HG03575 (cell line): ENCODE data around the gene ADCK1.
"Not testable (repeated sequence)": the region's sequence is repeated elsewhere in the genome, so short reads cannot be mapped to it uniquely, and the experiment has no call there.

Experiments
- ATAC-seq: cut with Tn5 transposase; IDR thresholded peaks from one replicate; pipeline ENCODE4 v1.9.1; 2021; ENCODE audit not compliant: unreplicated experiment, insufficient number of reproducible peaks, low FRiP score; ENCODE audit errors: extremely low read depth

ADCK1 gene

DNA sequence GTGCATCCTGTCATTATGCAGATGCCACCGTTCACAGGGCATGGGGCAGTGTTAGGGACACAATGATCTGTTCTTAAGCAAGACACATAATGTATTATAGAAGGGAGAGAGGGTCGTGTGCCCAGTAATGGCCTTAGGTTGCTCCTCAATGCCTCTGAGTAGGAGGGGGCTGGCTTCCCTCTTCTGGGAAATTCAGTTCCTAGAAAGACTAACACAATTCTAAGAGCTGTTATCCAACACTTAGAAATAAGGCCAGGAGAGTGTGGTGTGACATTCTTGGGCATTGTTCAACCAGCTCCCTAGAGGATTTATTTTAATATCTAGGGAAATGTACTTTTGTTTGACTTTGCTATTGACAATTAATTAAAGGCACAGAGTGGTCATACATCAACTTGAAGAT is 118.5 kb downstream of the ADCK1 start:
- ATAC-seq = no peak

DNA sequence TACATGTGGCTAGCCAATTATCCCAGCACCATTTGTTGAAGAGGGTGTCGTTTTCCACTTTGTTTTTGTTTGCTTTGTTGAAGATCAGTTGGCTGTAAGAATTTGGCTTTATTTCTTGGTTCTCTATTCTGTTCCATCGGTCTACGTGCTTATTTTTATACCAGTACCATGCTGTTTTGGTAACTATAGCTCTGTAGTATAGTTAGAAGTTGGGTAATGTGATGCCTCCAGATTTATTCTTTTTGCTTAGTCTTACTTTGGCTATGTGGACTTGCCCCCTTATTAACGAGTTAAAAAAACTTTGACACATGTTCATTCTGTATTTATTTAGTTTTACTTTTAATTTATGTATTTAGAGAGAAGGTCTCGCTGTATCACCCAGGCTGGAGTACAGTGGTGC is 120.4 kb downstream of the ADCK1 start:
- no peak for ATAC-seq

DNA sequence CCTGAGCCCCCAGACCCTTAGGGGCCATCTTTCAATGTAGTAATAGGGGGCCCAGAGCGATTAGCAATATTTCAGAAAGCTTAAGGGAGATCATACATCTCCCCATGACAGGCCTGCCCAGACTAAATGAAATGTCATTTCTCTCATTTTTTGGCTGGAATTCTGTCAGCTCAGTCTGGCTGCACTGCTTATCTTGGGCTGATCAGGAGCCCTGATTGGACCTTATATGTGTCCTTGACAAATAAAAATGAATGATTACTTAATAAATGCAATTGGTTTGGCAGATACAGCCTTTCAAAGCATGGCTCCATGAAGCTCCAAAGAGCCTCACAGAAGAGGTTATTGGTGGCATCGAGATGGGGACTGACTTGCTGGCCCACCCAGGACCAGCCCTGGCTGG is 121.9 kb downstream of the ADCK1 start:
- ATAC-seq = no peak

DNA sequence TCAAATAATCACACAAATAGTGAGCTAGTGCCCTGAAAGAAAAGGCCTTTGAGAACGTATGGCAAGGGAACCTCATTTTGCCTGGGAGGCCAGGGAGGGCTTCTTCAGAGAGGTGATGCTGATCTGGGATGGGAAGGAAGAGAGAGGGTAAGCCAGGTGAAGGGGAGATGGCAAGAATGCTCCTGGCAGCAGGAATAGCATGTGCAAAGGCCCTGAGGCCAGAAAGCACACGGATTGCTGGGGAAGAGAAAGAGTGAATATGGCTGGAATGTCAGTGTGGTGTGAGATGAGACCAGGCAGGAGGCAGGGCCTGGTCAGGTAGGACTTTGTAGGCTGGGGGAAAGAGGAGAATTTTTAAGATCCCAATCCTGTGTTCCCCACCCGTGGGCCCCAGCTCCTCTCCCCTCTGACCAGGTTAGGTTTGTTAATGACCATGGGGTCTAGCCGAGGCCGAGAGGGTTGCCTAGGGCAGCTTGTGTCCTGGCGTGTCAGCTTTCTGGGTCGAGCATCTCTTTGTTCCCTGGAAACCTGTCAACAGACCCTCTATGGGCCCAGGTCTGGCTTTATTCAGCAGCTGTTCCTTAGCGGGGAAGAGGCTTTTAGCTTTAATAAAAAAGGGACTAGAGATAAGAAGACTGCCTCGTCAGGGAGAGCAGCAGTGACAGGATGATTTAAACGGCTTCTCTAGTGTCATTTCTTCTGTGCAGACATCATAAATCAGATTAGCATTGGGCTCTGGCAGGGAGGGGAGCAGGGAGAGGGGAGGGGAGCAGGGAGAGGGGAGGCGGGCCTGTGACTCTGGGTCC is 123.4 kb downstream of the ADCK1 start:
- no peak for ATAC-seq

DNA sequence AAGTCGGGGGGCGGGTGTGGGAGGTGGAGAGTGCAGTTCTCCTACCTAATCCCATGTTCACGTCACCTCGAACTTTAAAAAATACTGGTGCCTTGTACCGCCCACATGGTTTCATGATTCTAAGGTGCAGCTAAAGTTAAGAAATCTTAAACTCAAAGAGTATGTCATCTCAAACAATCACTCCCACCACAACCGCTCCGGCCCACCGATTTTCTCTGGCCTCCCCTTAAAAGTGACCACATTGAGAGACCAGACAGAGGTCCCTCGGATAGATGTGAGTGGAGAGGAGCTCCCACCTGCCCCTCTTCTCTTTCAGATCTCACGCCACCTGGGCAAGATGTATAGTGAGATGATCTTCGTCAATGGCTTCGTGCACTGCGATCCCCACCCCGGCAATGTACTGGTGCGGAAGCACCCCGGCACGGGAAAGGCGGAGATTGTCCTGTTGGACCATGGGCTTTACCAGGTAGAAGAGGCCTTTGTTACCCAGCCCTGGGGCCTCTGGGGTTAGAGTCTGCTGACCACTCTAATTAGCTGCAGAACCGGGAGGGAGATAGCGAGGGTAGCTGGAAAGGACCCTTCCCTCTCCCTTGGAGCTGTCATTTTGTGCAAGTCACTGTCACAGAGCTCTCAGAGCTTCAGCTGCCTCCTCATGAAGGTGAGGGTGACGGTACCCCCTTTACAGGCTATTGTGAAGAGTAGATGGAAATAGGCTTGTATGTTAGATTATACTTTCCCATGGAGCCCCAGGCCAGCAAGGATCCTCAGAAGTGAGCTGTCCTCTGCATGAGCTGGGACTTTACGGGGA is 124.4 kb downstream of the ADCK1 start:
- no peak for ATAC-seq

DNA sequence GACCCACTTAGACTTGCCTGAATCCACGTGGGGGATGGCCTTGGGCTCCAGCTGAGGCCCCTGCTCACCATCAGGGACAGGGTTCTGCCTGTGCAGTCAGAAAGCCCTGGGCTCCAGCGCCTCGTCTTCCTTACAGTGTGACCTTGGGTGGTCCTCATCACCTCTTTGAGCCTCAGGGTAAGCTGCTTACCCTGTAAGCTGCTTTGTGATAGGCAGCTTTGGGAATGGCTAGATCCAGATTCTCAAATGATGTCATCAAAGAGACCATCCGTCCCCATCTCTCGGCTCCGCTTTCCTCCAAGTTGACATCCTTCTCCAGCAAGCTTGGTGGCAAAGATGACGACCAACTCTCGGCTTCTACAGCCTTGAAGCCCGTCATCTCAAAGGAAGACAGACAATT is 127.0 kb downstream of the ADCK1 start:
- no peak for ATAC-seq

DNA sequence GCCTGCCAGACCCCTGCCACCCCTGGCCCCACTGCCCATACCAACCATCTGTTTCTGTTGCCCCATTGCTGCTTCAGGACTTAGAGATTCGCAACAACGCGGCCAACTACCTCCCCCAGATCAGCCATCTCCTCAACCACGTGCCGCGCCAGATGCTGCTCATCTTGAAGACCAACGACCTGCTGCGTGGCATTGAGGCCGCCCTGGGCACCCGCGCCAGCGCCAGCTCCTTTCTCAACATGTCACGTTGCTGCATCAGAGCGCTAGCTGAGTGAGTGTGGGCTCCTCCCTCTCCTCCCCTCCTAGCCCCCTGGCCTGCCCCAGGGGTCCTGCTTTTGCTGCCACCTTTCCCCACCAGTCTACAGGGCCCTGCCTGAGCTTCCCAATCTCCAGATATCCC is 131.5 kb downstream of the ADCK1 start:
- no peak for ATAC-seq

DNA sequence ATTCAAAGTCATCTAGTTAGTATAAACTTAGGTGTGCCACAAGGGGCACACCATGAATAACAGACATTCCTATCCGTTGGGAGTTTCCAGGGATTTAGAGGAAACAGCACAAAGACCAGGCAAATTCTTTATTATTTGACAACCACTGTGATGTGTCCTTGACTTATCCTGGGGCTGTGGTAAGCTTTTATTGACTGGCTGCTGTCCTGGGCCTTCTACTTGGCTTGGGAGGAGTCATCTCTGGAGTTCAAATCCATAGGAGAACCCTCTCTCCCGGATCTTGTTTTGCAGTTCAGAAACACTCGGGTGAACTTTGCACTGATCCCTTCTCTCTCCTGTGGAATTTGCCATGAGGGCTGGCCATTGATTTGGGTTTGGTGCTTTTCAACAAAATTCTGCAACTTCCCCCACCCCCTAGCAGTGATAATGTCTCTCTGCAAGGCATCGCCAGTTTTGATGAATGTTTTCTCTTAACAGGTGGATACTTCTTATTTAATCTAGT is 136.3 kb downstream of the ADCK1 start:
- no peak for ATAC-seq

DNA sequence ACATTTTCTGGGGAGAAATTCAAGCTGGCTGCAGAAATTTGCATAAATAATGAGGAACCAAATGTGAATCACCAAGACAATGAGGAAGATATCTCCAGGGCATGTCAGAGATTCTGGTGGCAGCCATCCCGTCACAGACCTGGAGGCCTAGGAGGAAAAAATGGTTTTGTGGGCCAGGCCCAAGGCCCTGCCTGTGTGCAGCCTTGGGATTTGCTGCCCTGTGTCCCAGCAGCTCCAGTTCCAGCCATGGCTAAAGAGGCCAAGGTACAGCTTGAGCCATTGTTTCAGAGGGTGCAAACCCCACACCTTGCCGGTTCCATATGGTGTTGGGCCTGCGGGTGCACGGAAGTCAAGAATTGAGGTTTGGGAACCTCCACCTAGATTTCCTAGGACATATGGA is 147.5 kb downstream of the ADCK1 start:
- ATAC-seq = no peak

DNA sequence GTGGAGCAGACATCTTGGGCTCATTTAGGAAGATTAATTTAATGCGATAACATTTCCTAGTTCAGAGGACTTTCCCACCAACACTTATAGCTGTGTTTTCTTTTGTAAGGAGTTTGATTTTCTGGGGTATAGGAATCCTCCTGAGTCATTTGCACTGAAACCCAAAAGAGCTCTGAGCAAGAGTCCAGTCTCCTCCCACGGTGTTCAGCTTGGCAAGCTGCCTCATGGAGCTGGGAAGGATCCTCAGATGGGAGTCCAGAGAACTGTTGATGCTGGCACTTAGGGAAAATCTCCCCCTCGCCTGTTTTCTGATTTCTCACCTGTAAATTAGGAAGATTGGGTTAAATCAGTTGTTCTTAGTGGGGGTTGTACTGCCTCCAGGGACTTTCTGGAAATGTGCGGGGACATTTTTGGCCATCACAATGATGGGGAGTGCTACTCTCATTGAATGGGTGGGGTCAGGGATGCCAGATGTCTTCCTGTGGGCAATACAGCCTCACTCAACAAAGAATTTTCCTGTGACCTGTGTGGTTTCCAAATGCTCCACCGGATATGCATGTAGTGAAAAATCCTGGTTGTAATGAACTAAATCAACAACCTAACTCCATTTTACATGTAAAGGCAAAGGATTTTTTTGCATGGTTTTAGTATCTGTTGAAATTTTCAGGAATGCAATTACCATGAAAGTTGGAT is 150.6 kb downstream of the ADCK1 start:
- ATAC-seq = no peak

DNA sequence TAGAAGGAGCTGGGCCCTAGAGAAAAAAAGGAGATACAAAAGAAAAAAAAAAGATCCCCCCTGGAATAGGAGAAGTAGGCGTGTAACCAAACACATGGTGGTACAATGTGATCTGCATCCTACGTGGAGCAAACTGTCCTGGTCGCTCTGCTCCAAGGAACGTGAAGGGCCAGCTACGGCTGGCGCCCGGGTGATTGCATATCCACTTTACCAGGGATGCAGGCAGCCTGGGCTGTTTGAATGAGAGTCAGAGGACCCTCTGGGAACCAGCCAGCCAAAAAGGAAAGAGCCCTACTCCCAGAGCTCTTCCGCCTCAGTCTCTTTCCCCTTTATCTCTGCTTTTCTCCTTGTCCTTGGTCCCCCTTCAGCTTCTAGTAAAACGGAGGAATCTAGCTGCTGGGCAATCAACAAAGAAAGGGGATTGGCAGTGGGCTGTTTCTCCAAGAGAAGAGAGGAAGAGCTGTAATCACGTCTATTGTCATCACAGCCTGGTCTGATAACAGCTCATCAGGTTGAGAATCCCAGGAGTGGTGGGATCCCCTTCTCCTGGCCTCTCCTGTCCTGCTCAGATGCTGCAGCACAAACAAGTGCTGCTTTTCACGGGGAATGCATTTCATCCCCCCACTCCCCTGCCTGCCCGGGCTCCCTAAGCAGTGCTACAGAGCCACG is 156.0 kb downstream of the ADCK1 start:
- ATAC-seq = no peak

DNA sequence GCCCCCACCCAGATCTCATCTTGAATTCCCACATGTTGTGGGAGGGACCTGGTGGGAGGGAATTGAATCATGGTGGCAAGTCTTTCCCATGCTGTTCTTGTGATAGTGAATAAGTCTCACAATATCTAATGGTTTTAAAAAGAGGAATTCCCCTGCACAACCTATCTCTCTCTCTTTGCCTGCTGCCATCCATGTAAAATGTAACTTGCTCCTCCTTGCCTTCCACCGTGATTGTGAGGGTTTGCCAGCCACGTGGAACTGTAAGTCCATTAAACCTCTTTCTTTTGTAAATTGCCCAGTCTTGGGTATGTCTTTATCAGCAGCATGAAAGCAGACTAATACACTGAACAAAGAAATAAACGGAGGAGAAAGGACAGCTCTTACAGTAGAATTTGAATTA is 159.8 kb downstream of the ADCK1 start:
- ATAC-seq = not testable (repeated sequence)

DNA sequence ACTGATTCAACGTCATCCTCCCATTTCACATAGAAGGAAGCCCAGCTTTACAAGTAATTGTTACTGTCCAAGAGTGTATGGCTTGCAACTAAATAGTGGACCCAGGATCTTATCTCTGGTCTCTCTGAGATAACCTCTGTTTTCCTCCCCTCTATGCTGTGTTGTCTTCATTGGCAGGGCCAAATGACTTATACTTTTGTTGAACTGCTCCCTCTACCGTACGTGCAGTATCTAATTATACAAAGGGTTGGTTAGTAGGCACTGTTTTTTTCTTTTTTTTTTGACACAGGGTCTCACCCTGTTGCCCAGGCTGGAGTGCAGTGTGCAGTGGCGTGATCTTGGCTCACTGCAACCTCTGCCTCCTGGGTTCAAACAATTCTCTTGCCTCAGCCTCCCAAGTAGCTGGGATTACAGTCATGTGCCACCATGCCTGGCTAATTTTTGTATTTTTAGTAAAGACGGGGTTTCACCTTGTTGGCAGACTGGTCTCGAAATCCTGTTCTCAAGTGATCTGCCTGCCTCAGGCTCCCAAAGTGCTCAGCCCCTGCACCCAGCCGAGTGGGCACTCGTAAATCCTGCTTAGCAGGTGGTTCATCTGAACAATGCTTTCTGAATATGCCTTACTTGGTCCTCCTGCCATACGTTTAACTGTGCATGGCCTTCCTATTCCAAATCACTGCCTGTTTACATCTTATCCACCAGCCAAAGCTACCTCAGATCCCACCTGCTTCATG is 162.1 kb downstream of the ADCK1 start:
- ATAC-seq = no peak

DNA sequence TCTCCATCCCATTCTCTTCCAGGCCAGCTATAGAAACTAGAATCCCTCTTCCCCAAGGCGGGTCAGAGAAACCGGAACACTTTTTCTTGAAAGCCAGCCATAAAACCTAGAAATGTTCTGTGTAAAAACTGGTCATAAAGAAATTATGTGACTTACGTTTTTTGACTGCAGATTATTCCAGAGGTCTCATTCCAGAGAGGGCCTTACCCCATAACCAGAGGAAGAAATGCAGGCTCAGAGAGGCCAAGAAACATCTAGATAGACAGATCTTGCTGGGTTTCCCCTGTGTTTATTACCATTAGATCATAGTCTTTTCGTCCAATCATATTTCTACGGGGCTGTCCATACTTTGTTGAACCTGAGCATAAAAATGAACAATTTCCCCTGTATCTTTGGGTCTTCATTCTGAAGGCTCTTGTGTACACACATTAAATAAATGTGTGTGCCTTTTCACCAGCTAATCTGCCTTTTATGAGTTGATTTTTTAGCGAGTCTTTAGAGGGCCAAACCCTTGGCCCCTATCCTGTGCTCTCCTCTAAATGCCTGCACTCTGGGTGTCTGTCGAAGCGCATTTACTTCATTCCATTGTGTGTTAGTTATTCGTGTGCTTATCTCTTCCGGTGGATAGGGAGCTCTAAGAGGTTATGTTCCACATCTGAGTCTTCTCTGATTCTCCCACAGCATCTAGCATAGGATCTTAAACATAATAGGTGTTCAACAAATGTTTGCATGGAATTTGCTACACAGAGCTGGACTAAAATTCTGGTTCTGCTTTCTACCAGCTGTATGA is 163.0 kb downstream of the ADCK1 start:
- no peak for ATAC-seq

DNA sequence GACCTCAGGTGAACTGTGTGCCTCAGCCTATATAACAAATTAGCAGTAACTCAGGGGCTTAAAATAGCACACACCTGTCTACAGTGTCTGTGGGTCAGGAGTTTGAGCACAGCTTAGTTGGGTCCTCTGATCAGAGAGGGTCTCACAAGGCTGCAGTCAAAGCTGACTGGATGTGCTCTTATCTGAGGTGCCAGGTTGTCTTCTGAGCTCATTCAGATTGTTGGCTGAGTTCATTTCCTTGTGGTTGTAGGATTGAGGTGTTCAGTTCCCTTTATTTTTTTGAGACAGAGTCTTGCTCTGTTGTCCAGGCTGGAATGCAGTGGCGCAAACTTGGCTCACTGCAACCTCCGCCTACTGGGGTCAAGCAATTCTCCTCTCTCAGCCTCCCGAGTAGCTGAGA is 164.7 kb downstream of the ADCK1 start:
- no peak for ATAC-seq

DNA sequence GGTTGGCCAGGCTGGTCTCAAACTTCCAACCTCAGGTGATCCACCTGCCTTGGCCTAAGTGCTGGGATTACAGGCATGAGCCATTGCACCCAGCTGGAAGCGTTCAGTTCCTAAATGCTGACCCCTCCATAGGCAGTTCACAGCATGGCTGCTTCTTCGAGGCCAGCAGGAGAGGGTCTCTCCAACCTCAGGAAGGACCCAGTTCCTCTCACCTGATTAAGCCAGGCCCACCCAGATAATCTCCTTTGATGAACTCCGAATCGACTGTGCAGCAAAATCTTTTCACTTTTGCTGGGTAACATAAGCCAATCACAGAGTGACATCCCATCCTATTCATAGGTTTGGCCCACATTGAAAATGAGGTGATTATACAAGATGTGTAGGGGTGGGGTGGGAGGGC is 165.1 kb downstream of the ADCK1 start:
- no peak for ATAC-seq

DNA sequence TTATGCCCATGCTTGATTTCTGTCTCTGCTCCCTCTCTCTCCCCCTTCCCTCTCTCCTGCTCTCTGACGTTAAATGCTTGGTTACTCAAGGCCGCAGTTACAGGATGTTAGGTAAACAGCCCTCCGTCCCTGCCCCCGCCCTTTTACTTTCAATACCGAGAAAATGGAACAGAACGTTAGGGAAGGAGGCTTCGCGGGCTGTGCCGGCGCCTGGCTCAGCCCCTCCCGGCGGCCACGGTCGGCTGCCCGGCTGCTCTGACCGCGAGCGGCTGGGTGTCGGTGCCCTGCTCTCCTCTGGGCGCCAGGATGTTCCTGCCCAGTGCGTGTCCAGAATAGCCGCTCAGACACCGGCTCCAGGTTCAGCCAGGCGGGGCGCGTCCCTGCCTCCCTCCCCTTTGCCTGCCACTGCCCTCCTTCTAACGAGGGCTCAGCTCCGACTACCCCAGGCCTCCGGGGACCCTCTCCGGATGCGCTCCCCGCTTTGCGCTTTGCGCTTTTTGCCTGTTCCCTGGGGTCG is 166.1 kb downstream of the ADCK1 start:
- ATAC-seq = no peak

DNA sequence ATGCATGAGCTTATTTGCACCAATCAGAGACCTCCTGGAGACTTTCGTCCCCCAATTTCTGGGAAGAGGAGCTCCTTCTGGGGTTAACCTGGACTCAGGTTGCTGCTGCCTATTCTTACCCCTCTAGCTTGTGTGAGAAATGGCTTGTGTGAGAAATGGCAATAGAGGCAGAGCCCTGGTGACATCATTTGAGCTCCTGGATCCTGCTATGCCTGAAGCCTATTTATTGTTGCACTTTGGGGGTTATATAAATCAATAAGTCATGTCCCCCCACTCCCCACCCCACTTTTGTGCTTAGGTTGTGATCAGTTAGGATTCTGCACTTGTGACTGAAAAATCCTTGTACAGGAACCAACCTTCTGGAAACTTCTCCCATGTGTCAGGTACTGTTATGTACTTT is 167.2 kb downstream of the ADCK1 start:
- ATAC-seq = no peak
